OCI-LY3 (cell line): ENCODE measurements around the gene LRPAP1.
"Not testable (repeated sequence)": the region's sequence is repeated elsewhere in the genome, so short reads cannot be mapped to it uniquely, and the experiment has no call there.

Experiments used
- EZH2phosphoT487 ChIP-seq: fragments of 200-600 bp; shearing (Covaris generic); IDR thresholded peaks from 2 replicates; pipeline ENCODE4 v1.6.1; 2018; ENCODE audit warnings: antibody characterized with exemption, mixed run types, low read depth
- TF ChIP-seq, protein P1 (sequence below): fragments of 200-600, 300-600 bp; sonication (generic); IDR thresholded peaks from 2 replicates; pipeline ENCODE4 v1.5.1; 2014; ENCODE audit warnings: antibody characterized with exemption, low read length, low read depth

DNA sequence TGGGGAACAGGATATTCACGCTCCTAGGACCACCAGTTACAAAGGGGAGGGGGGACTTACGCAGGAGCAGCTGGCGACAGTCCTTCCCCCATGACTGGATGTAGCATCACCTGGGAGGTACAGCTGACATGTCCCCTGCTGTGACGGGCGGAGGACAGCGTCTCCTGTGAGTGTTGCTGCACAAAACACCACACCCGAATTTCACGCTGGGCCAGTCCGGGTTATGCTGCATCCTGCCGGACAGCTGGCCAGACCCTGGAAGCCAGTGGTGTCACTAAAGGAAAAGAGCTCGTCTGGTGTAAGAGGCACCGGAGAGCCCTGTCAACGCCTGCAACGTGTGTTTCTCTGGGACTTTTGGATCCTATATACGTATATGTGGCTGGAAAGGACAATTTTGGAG, 38.7 kb upstream of the LRPAP1 start:
- TF ChIP-seq, protein P1, sequence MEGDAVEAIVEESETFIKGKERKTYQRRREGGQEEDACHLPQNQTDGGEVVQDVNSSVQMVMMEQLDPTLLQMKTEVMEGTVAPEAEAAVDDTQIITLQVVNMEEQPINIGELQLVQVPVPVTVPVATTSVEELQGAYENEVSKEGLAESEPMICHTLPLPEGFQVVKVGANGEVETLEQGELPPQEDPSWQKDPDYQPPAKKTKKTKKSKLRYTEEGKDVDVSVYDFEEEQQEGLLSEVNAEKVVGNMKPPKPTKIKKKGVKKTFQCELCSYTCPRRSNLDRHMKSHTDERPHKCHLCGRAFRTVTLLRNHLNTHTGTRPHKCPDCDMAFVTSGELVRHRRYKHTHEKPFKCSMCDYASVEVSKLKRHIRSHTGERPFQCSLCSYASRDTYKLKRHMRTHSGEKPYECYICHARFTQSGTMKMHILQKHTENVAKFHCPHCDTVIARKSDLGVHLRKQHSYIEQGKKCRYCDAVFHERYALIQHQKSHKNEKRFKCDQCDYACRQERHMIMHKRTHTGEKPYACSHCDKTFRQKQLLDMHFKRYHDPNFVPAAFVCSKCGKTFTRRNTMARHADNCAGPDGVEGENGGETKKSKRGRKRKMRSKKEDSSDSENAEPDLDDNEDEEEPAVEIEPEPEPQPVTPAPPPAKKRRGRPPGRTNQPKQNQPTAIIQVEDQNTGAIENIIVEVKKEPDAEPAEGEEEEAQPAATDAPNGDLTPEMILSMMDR, result not testable (repeated sequence)
- TF ChIP-seq EZH2phosphoT487, result not testable (repeated sequence)
